Nephron progenitor cell (in vitro differentiated cells): ENCODE data around the gene SHMT1.
"Not testable (repeated sequence)": the region's sequence is repeated elsewhere in the genome, so short reads cannot be mapped to it uniquely, and the experiment has no call there.

Source experiments
- DNase-seq: peaks from one replicate; pipeline ENCODE4 v3.0.0; 2021
- H3K27ac Mint-ChIP-seq: 2 replicates; pipeline ENCODE4 v1.8.0; 2021; ENCODE audit warnings: mild to moderate bottlenecking, moderate library complexity, mixed read lengths
- H3K27me3 Mint-ChIP-seq: 2 replicates; pipeline ENCODE4 v1.8.0; 2021; ENCODE audit warnings: mild to moderate bottlenecking, low read depth, mixed read lengths; ENCODE audit not compliant: poor library complexity
- H3K36me3 Mint-ChIP-seq: 2 replicates; pipeline ENCODE4 v1.8.0; 2021; ENCODE audit warnings: low read depth, mixed read lengths
- H3K4me1 Mint-ChIP-seq: 2 replicates; pipeline ENCODE4 v1.8.0; 2021; ENCODE audit warnings: mixed read lengths
- H3K4me3 Mint-ChIP-seq: 2 replicates; pipeline ENCODE4 v1.8.0; 2021; ENCODE audit warnings: mild to moderate bottlenecking, moderate library complexity, mixed read lengths
- H3K9me3 Mint-ChIP-seq: 2 replicates; pipeline ENCODE4 v1.8.0; 2021; ENCODE audit warnings: mild to moderate bottlenecking, moderate library complexity, mixed read lengths
- CTCF ChIP-seq: fragments of 200-600 bp; sonication (generic); IDR thresholded peaks from 2 replicates; pipeline ENCODE4 v1.5.0; 2021; ENCODE audit warnings: antibody characterized with exemption

Gene SHMT1

GRCh38 chr17:18383079-18383481 lies 19.7 kb upstream of the SHMT1 start:
- DNase-seq, H3K27ac Mint-ChIP-seq, H3K4me3 Mint-ChIP-seq, H3K4me1 Mint-ChIP-seq, H3K36me3 Mint-ChIP-seq, H3K27me3 Mint-ChIP-seq, H3K9me3 Mint-ChIP-seq: not testable (repeated sequence)

GRCh38 chr17:18382441-18383078 lies 19.2 kb upstream of the SHMT1 start:
- TF ChIP-seq CTCF: no peak
- peaks cover 5% of the 10 kb centered on the region for H3K27me3 Mint-ChIP-seq
- peaks cover 5% of the 10 kb centered on the region for H3K4me1 Mint-ChIP-seq
- no peak for DNase-seq
- no peak overlapping the region for H3K27ac Mint-ChIP-seq
- H3K9me3 Mint-ChIP-seq: no peaks in the 10 kb centered on the region
- no peaks in the 10 kb centered on the region for H3K36me3 Mint-ChIP-seq
- H3K4me3 Mint-ChIP-seq: no peak overlapping the region

GRCh38 chr17:18381953-18382245 lies 18.5 kb upstream of the SHMT1 start:
- H3K36me3 Mint-ChIP-seq: no peaks in the 10 kb centered on the region
- peaks cover 9% of the 10 kb centered on the region for H3K4me1 Mint-ChIP-seq
- H3K4me3 Mint-ChIP-seq: no peak overlapping the region
- H3K9me3 Mint-ChIP-seq: no peaks in the 10 kb centered on the region
- DNase-seq: no peak
- H3K27me3 Mint-ChIP-seq: peaks cover 5% of the 10 kb centered on the region
- no peak for TF ChIP-seq CTCF
- peak overlapping the region; percentile 37 for H3K27ac Mint-ChIP-seq

- Mint-ChIP-seq H3K9me3 (no peaks in the 10 kb centered on the region), H3K4me3 (no peak overlapping the region), H3K36me3 (no peaks in the 10 kb centered on the region), H3K27me3 (peaks cover 5% of the 10 kb centered on the region), H3K4me1 (peaks cover 9% of the 10 kb centered on the region), H3K27ac (peak overlapping the region; percentile 9)
- DNase-seq: no peak
- TF ChIP-seq CTCF: no peak
Measured at GRCh38 chr17:18381158-18381952, 18.0 kb upstream of the SHMT1 start.

- DNase-seq: no peak
- Mint-ChIP-seq H3K36me3 (no peaks in the 10 kb centered on the region), H3K4me1 (peaks cover 9% of the 10 kb centered on the region), H3K27me3 (peaks cover 5% of the 10 kb centered on the region), H3K9me3 (peaks cover 2% of the 10 kb centered on the region), H3K27ac (no peak overlapping the region), H3K4me3 (no peak overlapping the region)
- TF ChIP-seq CTCF: no peak
Measured at GRCh38 chr17:18380471-18381157, 17.3 kb upstream of the SHMT1 start.

GRCh38 chr17:18379246-18380146 lies 16.1 kb upstream of the SHMT1 start:
- DNase-seq: no peak
- no peak overlapping the region for H3K4me3 Mint-ChIP-seq
- H3K36me3 Mint-ChIP-seq: no peaks in the 10 kb centered on the region
- no peak overlapping the region for H3K27ac Mint-ChIP-seq
- H3K27me3 Mint-ChIP-seq: peaks cover 9% of the 10 kb centered on the region
- H3K9me3 Mint-ChIP-seq: peaks cover 8% of the 10 kb centered on the region
- no peak for TF ChIP-seq CTCF
- H3K4me1 Mint-ChIP-seq: peaks cover 9% of the 10 kb centered on the region

- not testable (repeated sequence) for H3K9me3 Mint-ChIP-seq
Measured at GRCh38 chr17:18378614-18379013, 15.3 kb upstream of the SHMT1 start.

More at GRCh38 chr17:18378614-18379013, 15.3 kb upstream of the SHMT1 start:
- not testable (repeated sequence) for H3K36me3 Mint-ChIP-seq, H3K4me3 Mint-ChIP-seq, H3K4me1 Mint-ChIP-seq, H3K27me3 Mint-ChIP-seq, H3K27ac Mint-ChIP-seq, DNase-seq
